Right ventricle myocardium inferior (tissue), 1 donor: ENCODE data around the gene DEPDC7. TPM values are rescaled to one million over a fixed set of nuclear protein-coding genes. Genes with fewer than 3 reads are reported as not detected.

ENCODE experiments used
- total RNA-seq: library from RNA; stranded (reverse); fragmentation: NEBNext Ultra II Directional; extraction: Animal tissue kit (Norgen Biotek cat#: 25700); gene quantifications from one replicate; pipeline ENCODE4 v1.2.1, GENCODE V29; 2021
- donor health status: DM: no; HTN: yes; CAD: no; lungs with severe emphysema.

Gene DEPDC7
- total RNA-seq, 1 donor from 2014 or later, result 0.49 TPM

Other genes with a start within 250 kb of the DEPDC7 start
- not detected for gene CCDC73, start 221.2 kb upstream of the DEPDC7 start, total RNA-seq
- 0.57 TPM for gene PRRG4, start 186.0 kb upstream of the DEPDC7 start, total RNA-seq
- 14.9 TPM for gene QSER1, start 123.1 kb upstream of the DEPDC7 start, total RNA-seq
- gene TCP11L1, start 23.7 kb downstream of the DEPDC7 start, total RNA-seq, result 6.4 TPM
- 12.6 TPM for gene CSTF3, start 145.6 kb downstream of the DEPDC7 start, total RNA-seq
- gene HIPK3, start 241.5 kb downstream of the DEPDC7 start, total RNA-seq, result 285 TPM